Common myeloid progenitor, CD34-positive (primary cell): ENCODE data around the gene GRK4.

Experiments used
- CTCF ChIA-PET: fragments of 350-600 bp; sonication (Branson Sonifier 250); formaldehyde crosslinking; loops from one replicate; lab custom pipeline; 2021; ENCODE audit warnings: antibody characterized with exemption; lab: Charles Lee
- POLR2A ChIA-PET: fragments of 350-600 bp; sonication (Branson Sonifier 250); formaldehyde crosslinking; loops from one replicate; lab custom pipeline; 2021; ENCODE audit warnings: antibody characterized with exemption; lab: Charles Lee
- DNase-seq, 3 donors: peaks; one replicate each; pipeline versions ENCODE4 v3.0.0 to v3.0.0-alpha.2; 2013
- H3K27ac ChIP-seq, 2 experiments: 1 replicate in 1 of 2; 2 replicates in 1 of 2; pipeline ENCODE4 v1.7.0; 2013; ENCODE audit warnings: inconsistent platforms in 2 of 2, low read length in 2 of 2, mild to moderate bottlenecking in 2 of 2, low read depth in 1 of 2, moderate library complexity in 1 of 2; ENCODE audit not compliant: severe bottlenecking in 2 of 2, insufficient read depth in 1 of 2, poor library complexity in 1 of 2
- H3K27me3 ChIP-seq, 5 experiments: replicated peaks in 2 of 5; 1 replicate in 3 of 5; 2 replicates in 2 of 5; pipeline versions ENCODE4 v1.6.1 to v1.7.0; 2013; ENCODE audit warnings: low read length in 4 of 5, mild to moderate bottlenecking in 2 of 5, moderate library complexity in 2 of 5, inconsistent platforms in 1 of 5; ENCODE audit not compliant: insufficient read depth in 5 of 5, control insufficient read depth in 4 of 5
- H3K36me3 ChIP-seq, 4 experiments: 1 replicate in 2 of 4; 2 replicates in 2 of 4; pipeline versions ENCODE4 v1.6.1 to v1.7.0; 2013; ENCODE audit warnings: low read length in 3 of 4, control low read depth in 1 of 4, mild to moderate bottlenecking in 1 of 4; ENCODE audit not compliant: control insufficient read depth in 4 of 4, insufficient read depth in 4 of 4
- H3K4me1 ChIP-seq, 4 experiments: 1 replicate in 3 of 4; 2 replicates in 1 of 4; pipeline versions ENCODE4 v1.6.1 to v1.7.1; 2013; ENCODE audit warnings: low read length in 3 of 4, mild to moderate bottlenecking in 3 of 4, control low read depth in 1 of 4, inconsistent platforms in 1 of 4, moderate library complexity in 1 of 4; ENCODE audit not compliant: control insufficient read depth in 4 of 4, insufficient read depth in 4 of 4; ENCODE audit errors: control extremely low read depth in 1 of 4
- H3K4me3 ChIP-seq, 7 experiments: 1 replicate in 4 of 7; 2 replicates in 3 of 7; pipeline versions ENCODE4 v1.5.1 to v1.7.0; 2013; ENCODE audit warnings: mild to moderate bottlenecking in 7 of 7, low read length in 6 of 7, moderate library complexity in 6 of 7, inconsistent platforms in 2 of 7, low read depth in 2 of 7, control low read depth in 1 of 7; ENCODE audit not compliant: insufficient read depth in 4 of 7, control insufficient read depth in 1 of 7; ENCODE audit errors: extremely low read depth in 1 of 7
- H3K9me3 ChIP-seq, 5 experiments: 1 replicate in 4 of 5; 2 replicates in 1 of 5; pipeline versions ENCODE4 v1.6.1 to v1.7.1; 2013; ENCODE audit warnings: low read length in 4 of 5, mild to moderate bottlenecking in 2 of 5, inconsistent platforms in 1 of 5, low read depth in 1 of 5, moderate library complexity in 1 of 5; ENCODE audit not compliant: control insufficient read depth in 4 of 5, insufficient read depth in 2 of 5; ENCODE audit errors: control extremely low read depth in 1 of 5
- WGBS: methylation state at CpG from one replicate; pipeline ENCODE4 v1.1.5; 2013; ENCODE audit not compliant: insufficient coverage; 5-methylcytosine and 5-hydroxymethylcytosine counted together

GRK4 gene

GRCh38 chr4:2946812-2947600 is 16.4 kb upstream of the GRK4 start:
- Histone ChIP-seq H3K27me3 (no peaks in the 10 kb centered on the region), H3K36me3 (peaks cover 12 to 92% (median 76%) of the 10 kb centered on the region in 4 experiments), H3K9me3 (no peaks in the 10 kb centered on the region), H3K4me1 (no peaks in the 10 kb centered on the region), H3K27ac (no peak overlapping the region), H3K4me3 (no peak overlapping the region)
- ChIA-PET POLR2A (no interaction called here), CTCF (interaction anchor here (1.2 to 1.7 kb wide), 4 partner anchors 9 to 184 kb away, joined by 3 to 7 read pairs (median 5); no protein-coding TSS in a partner anchor)
- 96% methylated on average over 16 of the region's 19 CpGs for WGBS
- no peak for DNase-seq

- WGBS = 98% methylated on average over 11 of the region's 11 CpGs
- CTCF ChIA-PET = interaction anchor here (1.3 to 1.8 kb wide), 5 partner anchors 14 to 184 kb away, joined by 3 to 6 read pairs (median 3); no protein-coding TSS in a partner anchor
- H3K4me3 ChIP-seq = no peak overlapping the region
- H3K4me1 ChIP-seq = no peaks in the 10 kb centered on the region
- POLR2A ChIA-PET = no interaction called here
- H3K9me3 ChIP-seq = no peaks in the 10 kb centered on the region
- no peak for DNase-seq
- no peaks in the 10 kb centered on the region for H3K27me3 ChIP-seq
- H3K27ac ChIP-seq = no peak overlapping the region
- H3K36me3 ChIP-seq = peaks cover 12 to 91% (median 75%) of the 10 kb centered on the region in 4 experiments
Observed at GRCh38 chr4:2947926-2948325, 15.4 kb upstream of the GRK4 start.

- no peaks in the 10 kb centered on the region for H3K27me3 ChIP-seq
- no peaks in the 10 kb centered on the region for H3K9me3 ChIP-seq
- peak in 2 of 3 donors; percentile 59 to 60 for DNase-seq
- ChIA-PET POLR2A (no interaction called here), CTCF (interaction anchor here (1.2 to 2.5 kb wide), 6 partner anchors 13 to 186 kb away, joined by 3 to 8 read pairs (median 3); no protein-coding TSS in a partner anchor)
- 89% methylated on average over 12 of the region's 14 CpGs for WGBS
- H3K36me3 ChIP-seq = peaks cover 16 to 90% (median 74%) of the 10 kb centered on the region in 4 experiments
- no peak overlapping the region for H3K27ac ChIP-seq
- H3K4me3 ChIP-seq = no peak overlapping the region
- no peaks in the 10 kb centered on the region for H3K4me1 ChIP-seq
Observed at GRCh38 chr4:2948895-2949781, 14.2 kb upstream of the GRK4 start.

GRCh38 chr4:2949782-2950125 is 13.6 kb upstream of the GRK4 start:
- no peak for DNase-seq
- no peak overlapping the region for H3K27ac ChIP-seq
- H3K9me3 ChIP-seq = no peaks in the 10 kb centered on the region
- H3K36me3 ChIP-seq = peaks cover 19 to 93% (median 72%) of the 10 kb centered on the region in 4 experiments
- no peaks in the 10 kb centered on the region for H3K27me3 ChIP-seq
- POLR2A ChIA-PET = no interaction called here
- no peaks in the 10 kb centered on the region for H3K4me1 ChIP-seq
- WGBS = 99% methylated on average over 11 of the region's 11 CpGs
- no peak overlapping the region for H3K4me3 ChIP-seq
- CTCF ChIA-PET = interaction anchor here (1.0 to 2.5 kb wide), 4 partner anchors 10 to 39 kb away, joined by 3 to 8 read pairs (median 4); no protein-coding TSS in a partner anchor

GRCh38 chr4:2950221-2950989 is 13.0 kb upstream of the GRK4 start:
- DNase-seq = no peak
- POLR2A ChIA-PET = no interaction called here
- Histone ChIP-seq H3K27me3 (no peaks in the 10 kb centered on the region), H3K36me3 (peaks cover 18 to 88% (median 66%) of the 10 kb centered on the region in 4 experiments), H3K4me3 (no peak overlapping the region), H3K4me1 (no peaks in the 10 kb centered on the region), H3K9me3 (no peaks in the 10 kb centered on the region), H3K27ac (no peak overlapping the region)
- WGBS = 96% methylated on average over 11 of the region's 16 CpGs
- CTCF ChIA-PET = interaction anchor here (0.7 to 2.5 kb wide), 5 partner anchors 9 to 191 kb away, joined by 3 to 8 read pairs (median 3); no protein-coding TSS in a partner anchor

- ChIA-PET CTCF (interaction anchor here (0.7 to 3.3 kb wide), 13 partner anchors 10 to 418 kb away, joined by 3 to 23 read pairs (median 4); no protein-coding TSS in a partner anchor), POLR2A (interaction anchor here (0.6 to 1.1 kb wide), 2 partner anchors 9 to 175 kb away, joined by 3 read pairs; no protein-coding TSS in a partner anchor)
- Histone ChIP-seq H3K27ac (no peak overlapping the region), H3K4me1 (no peaks in the 10 kb centered on the region), H3K9me3 (no peaks in the 10 kb centered on the region), H3K27me3 (no peaks in the 10 kb centered on the region), H3K36me3 (peaks cover 20 to 91% (median 62%) of the 10 kb centered on the region in 4 experiments), H3K4me3 (no peak overlapping the region)
- 100% methylated on average over 1 of the region's 6 CpGs for WGBS
- no peak for DNase-seq
Observed at GRCh38 chr4:2953496-2953895, 9.9 kb upstream of the GRK4 start.
